Cardiac fibroblast (primary cell): ENCODE measurements around the gene SPNS3.

Experiments
- DNase-seq, 2 donors: peaks; one replicate each; pipeline versions ENCODE4 v3.0.0 to v3.0.0-alpha.2; 2010; ENCODE audit warnings: low read depth in 2 of 2
- H3K4me3 ChIP-seq, 2 donors: replicated peaks in 1 of 2; 1 replicate in 1 of 2; 2 replicates in 1 of 2; pipeline ENCODE4 v1.5.1; 2011; ENCODE audit warnings: low read depth in 2 of 2, low read length in 2 of 2, mild to moderate bottlenecking in 2 of 2, moderate library complexity in 1 of 2
- TF ChIP-seq, protein P1 (sequence below): IDR thresholded peaks from one replicate; pipeline ENCODE4 v1.5.1; 2011; ENCODE audit warnings: low read depth, mild to moderate bottlenecking, low read length, inconsistent platforms

Gene SPNS3

DNA sequence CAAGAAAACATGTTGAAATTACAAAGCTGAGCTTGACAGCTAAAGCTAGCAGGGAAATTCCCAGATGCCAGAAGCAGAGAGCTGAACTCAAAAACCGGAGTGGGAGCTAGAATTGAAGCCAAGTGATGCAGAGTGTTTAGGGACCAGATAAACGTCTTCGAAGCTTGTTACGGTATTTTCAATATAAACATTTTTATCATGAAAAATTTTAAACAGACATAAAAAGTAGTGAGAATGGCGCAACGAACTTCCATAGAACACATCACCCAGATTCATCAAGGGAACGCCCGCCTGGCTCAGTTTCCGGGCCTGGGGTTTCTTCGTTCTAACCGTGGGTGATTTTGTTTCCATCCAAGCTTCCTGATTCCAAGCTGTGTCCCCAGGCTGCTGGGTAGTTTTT, 83.0 kb downstream of the SPNS3 start:
- TF ChIP-seq, protein P1, sequence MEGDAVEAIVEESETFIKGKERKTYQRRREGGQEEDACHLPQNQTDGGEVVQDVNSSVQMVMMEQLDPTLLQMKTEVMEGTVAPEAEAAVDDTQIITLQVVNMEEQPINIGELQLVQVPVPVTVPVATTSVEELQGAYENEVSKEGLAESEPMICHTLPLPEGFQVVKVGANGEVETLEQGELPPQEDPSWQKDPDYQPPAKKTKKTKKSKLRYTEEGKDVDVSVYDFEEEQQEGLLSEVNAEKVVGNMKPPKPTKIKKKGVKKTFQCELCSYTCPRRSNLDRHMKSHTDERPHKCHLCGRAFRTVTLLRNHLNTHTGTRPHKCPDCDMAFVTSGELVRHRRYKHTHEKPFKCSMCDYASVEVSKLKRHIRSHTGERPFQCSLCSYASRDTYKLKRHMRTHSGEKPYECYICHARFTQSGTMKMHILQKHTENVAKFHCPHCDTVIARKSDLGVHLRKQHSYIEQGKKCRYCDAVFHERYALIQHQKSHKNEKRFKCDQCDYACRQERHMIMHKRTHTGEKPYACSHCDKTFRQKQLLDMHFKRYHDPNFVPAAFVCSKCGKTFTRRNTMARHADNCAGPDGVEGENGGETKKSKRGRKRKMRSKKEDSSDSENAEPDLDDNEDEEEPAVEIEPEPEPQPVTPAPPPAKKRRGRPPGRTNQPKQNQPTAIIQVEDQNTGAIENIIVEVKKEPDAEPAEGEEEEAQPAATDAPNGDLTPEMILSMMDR = no peak
- DNase-seq = peak; percentile 11 to 50
- H3K4me3 ChIP-seq = no peak overlapping the region

GRCh38 chr17:4518901-4519300, 85.2 kb downstream of the SPNS3 start:
- DNase-seq = no peak
- TF ChIP-seq, protein P1 = no peak
- no peak overlapping the region for H3K4me3 ChIP-seq

- TF ChIP-seq, protein P1 = no peak
- H3K4me3 ChIP-seq = no peak overlapping the region
- DNase-seq = no peak
These were observed 85.6 kb downstream of the SPNS3 start for GRCh38 chr17:4519361-4519788.

- TF ChIP-seq, protein P1 = no peak
- H3K4me3 ChIP-seq = no peak overlapping the region
- DNase-seq = no peak
These were observed 86.5 kb downstream of the SPNS3 start for GRCh38 chr17:4520060-4520893.

DNA sequence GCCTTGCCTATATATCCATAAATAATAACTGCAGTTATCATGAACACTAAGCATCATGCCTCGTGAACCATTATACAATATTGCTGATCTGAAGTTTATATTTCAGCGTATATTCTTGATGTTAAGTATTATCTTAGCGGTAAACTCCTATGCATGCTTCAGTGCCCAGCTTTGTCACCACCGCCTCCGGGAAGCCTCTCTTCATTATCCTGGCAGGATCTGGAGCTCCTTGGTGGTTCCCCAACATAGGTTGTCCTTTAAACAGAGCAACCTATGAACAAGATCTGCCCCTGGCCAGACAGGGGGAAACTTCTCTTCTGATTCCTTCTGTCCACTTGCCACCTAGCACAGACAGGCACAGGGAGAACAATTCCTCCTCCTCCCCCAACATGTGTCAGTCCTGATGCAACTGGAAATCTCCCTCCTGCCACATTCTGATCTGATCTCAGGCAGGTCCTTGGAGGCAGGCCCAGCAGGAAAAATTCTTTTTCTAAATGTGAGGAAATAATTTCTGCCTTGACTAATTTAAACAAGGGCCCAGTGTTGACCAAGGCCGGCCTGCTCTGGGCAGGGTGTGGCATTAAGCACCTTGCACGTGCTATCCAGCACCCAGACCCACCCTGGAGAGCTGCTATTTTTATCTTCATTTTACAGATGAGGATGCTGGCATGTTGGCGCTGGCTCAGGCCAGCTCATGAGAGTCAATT, 87.3 kb downstream of the SPNS3 start:
- H3K4me3 ChIP-seq = no peak overlapping the region
- peak; percentile 19 to 41 for DNase-seq
- TF ChIP-seq, protein P1 = no peak

GRCh38 chr17:4522661-4523060, 88.9 kb downstream of the SPNS3 start:
- H3K4me3 ChIP-seq = no peak overlapping the region
- no peak for DNase-seq
- TF ChIP-seq, protein P1 = no peak
